HG03432 (cell line): ENCODE measurements around the gene BRD4.
"Not testable (repeated sequence)": the region's sequence is repeated elsewhere in the genome, so short reads cannot be mapped to it uniquely, and the experiment has no call there.

Experiments used
- ATAC-seq: cut with Tn5 transposase; IDR thresholded peaks from one replicate; pipeline ENCODE4 v1.9.1; 2021; ENCODE audit warnings: mild to moderate bottlenecking, moderate library complexity; ENCODE audit not compliant: unreplicated experiment

The BRD4 gene

DNA sequence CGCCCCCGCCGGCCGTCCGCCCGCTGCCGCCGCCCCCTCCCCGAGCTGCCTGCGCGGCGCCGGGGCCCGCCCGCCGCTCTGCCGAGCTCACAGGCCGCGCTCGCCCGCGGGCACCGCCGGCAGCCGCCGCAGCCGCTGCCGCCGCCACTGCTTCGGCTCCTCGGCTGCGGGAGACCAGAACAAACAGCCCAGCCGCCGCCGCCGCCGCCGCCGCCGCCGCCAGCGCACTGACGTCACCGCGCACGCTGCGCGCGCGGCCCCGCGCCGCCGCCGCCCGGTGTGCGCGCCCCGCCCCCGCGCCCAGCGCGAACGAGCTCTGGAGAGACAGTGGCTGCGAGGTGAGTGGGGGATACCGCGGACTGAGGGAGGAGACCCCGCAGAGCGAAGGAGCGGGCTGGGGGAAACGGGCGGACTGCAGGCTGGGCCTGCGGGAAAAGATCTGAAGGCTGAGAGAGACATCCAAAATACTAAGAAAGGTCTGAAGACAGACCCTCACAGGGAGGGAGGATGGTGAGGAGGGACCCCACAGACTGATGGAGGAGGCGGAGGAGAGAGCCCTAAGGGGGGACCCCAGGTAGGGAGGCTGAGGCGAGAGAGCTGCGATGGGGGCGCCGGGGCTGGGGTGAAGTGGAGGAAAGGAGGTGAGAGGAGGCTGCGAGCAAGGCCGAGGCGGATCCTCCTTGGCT, at the start of gene BRD4:
TSS of gene BRD4 (minus strand) at position 229 of the 686 bp plus-strand sequence. CDS start 59,440 bp downstream, outside the sequence.
- peak; percentile 56 for ATAC-seq

- ATAC-seq = no peak
These were observed 49.5 kb upstream of the BRD4 start for GRCh38 chr19:15381864-15382263.

- ATAC-seq = no peak
These were observed 49.1 kb upstream of the BRD4 start for GRCh38 chr19:15381429-15381828.

DNA sequence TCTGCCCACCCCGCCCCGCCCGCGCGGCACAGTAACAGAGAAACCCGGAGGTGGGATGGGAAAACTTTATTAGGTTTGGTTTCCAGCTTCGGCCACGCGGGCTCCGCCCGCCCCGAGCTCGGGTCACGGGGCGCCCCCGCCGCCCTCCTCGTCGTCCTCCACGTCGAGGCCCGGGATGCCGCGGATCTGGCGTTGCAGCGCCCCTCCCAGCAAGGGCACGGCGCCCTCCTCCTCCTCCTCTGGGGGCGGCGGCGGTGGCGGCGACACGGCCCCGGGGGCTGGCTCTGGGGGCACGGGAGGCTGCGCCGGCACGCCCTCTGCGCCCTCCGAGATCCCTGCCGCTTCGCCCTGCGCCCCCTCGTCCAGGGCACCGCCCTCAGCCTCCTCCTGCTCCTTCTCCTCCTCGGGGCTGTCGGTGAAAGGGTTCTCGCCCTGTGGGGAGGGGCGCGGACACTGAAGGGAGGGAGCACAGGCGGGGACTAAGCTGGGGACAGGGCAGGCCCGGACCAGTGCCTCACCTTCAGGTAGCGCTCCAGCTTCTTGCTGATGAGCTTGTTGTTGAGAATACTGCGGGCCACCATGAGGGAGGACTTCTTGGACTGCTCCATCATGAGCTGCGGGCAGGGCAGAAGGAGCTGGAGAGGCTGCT, 47.8 kb upstream of the BRD4 start:
- peak; percentile 33 for ATAC-seq

DNA sequence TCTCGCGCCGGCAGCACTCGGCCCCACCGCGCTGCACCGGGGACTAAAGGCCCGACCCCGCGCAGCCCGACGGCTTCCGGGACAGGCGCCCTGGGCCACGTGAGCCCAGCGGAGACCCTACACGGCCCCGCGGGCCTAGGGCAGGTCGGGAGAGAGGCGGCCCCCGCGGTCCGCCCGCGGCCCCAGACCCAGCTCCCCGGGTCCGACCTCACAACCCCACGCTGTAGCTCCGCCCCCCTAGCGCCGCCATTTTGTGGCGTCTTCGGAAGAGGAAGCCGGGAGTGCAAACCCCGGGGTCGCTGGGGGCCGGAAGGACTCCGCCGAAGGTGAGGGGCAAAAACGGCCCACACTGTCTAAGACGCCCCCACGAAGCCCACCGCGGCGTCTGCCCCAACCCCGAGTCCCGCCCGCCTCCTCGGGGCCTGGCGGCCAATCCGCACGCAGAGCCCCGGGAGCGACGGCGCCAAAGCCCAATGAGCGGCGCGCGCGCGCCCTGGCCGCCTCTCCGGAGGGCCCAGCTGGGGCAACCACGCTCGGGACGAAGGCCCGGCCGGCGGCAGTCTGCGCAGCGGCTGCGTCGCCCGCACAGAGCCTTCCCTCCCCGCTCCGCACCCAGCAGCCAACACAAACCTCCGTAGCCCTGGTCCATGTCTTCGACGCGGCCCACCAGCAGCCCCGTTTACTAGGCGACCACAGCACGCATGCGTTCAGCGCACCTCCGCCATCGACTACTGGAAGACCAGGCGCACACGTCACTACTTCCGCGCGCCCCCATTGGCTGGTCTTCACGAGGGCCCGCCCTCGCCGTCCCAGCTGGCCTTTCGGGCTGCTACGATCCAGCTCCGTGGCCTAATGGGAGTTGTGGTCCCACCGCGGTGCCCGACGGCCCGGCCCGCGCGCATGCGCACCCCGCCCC, 47.0 kb upstream of the BRD4 start, which contains the start of gene AKAP8:
TSS of gene AKAP8 (minus strand) at position 705 of the 916 bp plus-strand sequence. CDS start at position 649, 56 bp downstream.
- ATAC-seq = peak; percentile 85

DNA sequence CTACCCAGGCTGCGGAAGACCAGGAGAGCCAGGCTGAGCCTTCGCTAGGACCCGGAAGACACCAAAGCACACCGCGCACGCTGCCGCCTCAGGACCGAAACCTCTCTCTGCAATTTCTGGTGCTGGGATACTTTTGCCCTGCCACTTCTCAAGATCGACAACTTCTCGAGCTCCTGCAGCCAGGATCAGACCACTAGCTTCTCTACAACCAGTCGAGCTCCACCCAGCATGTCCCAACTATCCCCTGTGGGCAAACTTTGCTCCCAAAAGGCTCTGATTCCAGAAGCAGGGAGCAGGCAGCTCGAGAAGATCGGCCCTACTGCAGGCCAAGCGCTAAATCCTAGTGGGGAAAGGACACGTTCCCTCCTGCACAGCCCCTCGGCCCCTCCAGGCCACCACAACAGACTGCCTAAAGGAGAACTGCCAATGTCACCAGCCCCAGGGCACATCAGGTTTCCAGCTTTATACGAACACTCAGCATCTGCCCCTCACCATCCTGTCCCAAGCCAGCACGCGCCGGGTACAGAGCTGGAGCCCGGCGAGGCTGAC, 46.3 kb upstream of the BRD4 start:
- no peak for ATAC-seq

GRCh38 chr19:15374796-15375440, 42.6 kb upstream of the BRD4 start:
- no peak for ATAC-seq

GRCh38 chr19:15374105-15374651, 41.8 kb upstream of the BRD4 start:
- ATAC-seq = no peak

DNA sequence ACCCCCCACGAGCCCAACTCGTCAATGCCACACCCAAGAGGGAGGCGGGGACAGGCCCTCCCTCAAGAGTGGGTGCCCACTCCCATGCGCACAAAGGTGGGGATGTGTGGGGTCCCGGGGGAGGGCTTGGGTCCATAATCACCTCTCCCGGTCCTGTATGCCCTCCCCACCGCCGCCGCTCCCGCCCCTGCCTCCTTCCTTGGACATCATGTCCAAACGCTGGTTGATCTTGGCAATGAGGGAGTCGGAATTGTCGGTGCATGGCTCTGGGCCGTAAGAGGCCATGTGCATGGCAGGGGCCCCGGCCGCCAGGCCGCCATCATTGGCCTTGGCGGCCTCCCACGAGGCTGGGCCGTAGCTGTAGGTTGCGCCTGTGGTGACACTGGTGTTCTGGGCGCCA, 41.3 kb upstream of the BRD4 start:
- ATAC-seq = no peak

- no peak for ATAC-seq
These were observed 40.6 kb upstream of the BRD4 start for GRCh38 chr19:15372891-15373301.

DNA sequence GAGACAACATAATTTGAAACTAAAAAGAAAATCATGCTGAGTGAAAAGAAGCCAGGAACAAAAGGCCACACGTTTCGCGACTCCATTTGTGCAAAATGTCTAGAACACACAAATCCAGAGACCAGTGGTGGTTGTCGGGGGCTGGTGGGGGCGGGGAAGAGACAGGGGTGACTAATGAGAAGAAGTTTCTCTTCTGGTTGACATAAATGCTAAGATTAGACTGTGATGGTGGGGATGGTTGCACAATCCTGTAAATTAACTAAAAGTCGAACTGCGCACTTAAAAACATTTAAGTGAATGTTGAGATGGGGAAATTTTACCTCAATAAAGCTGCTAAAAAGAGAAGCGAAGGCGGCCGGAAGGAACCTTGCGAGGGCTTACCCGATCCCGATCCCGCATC, 40.1 kb upstream of the BRD4 start:
- no peak for ATAC-seq

DNA sequence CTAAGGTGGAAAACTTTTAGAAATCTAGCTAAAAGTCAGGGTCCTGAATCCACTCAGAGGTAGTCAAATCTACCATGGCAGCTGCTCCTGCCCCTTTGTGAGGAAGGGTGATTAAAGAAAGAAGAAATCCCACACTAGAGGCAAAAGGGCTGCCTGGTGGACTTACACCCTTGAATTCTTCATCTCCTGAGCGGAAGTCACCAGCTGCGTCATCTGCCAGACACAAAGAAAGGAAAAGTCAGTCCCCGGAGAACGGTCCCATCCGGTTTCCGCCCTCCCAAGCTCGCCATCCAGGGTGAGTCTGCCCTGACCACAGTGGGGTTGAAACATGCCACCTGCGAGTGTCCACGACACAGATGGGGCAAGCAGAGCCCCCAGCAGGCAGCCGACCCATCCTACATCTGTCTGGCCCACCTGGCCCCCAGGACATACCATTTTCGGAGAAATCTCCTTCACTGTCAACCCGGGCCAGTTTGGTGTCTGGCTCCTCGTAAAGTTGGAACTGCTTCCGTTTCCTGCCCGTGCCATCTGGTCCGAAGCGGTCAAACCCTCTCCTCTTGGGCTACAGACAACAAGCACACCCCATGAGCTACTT, 39.5 kb upstream of the BRD4 start:
- ATAC-seq = no peak

DNA sequence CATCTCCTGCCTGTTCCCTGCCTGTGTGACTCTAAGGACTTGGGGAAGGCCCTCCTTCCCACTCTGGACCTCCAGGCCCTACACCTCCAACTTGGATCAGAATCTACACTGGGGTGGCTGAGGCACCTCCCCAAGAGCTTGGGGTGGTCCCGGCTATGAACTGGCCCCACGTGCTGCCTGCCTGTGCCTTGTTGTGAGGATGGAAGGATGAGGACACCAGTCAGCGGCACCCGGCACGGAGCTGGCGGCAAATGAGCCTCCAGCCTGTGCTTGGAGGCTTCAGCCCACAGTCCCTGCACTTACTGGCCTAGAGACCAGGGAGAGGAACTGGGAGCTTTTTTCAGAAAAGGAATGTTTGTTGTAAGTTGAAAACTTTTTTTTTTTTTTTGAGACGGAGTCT, 38.8 kb upstream of the BRD4 start:
- ATAC-seq = no peak

- no peak for ATAC-seq
These were observed 37.2 kb upstream of the BRD4 start for GRCh38 chr19:15369594-15369891.

DNA sequence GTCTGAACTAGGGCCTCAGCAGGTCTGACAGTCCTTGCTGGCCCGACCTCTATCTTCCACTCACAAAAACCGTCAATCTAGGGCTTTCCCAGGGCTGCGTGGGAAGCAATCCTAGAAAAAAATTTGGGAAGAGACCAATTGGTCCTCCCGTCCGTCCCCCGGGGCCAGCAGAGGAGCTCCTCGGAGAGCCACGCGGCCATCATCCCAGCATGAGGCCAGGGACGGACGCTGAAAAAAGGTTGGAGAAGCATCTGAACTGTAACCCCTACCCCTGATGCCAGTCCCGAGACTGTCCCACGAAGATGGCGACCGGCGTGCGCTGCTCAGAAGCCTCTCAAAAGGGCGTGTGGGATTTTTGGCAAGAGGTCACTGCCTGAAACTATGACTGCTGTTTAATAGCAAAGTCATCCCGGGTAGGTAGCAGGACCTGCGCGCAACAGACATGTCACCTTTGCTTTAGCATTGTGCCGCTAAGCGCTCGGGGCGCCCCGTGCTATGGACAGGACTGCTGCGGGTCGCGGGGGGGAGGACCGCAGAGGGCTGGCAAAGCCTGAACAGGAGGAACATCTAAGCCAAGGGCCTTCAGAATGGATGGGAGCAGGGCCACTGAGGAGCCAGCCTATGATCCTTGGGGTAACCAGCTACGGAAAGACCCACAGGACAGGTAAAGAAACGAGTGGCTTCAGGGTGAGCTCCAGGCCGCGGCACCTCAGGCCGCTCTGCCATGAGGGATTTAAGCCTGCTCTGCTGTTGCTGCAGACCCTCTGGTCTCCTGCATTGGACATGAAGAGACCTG, 36.7 kb upstream of the BRD4 start:
- ATAC-seq = no peak

DNA sequence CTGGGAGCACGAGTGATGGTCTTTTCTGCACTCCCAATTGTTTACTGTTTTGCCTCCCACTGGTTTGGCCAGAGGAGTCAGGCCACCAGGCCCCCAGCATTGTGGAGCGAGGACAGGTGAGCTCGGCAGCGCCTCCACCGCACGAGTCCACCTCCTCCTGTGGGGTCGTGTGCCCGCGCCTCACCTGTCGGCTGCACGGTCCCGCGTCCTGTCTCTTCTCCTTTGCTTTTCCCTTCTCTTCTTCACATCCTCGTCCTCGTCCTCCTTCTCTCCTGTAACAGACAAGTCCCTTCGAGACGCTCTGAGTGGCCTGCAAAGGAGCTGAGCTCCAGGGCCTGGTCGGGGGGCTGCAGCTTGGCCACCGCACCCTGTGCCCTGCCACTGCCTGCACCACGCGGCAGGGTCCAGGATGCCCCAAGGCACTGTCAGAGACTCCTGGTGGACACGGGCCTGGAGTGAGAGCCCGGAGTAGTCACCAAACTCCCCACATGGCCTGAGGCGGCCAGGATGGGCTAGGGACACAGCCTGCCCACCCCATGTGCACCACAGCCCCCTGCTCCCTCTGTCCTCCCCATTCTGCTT, 35.8 kb upstream of the BRD4 start:
- ATAC-seq = no peak

DNA sequence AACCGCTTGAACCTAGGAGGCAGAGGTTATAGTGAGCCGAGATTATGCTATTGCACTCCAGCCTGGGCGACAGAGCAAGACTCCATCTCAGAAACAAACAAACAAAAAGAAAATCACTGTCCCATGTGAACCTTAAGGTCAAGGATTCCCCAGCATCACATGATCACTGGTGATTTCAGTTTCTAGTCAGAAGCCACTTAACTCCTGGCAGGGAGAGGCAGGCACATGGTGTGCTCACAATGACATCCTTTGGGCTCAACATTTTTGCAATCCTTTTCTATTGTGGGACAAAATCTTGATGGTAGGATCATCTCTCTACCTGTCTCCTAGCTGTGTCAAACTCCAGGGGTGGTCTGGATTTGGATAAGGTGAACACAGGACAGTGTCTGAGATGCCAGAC, 35.1 kb upstream of the BRD4 start:
- ATAC-seq = no peak

DNA sequence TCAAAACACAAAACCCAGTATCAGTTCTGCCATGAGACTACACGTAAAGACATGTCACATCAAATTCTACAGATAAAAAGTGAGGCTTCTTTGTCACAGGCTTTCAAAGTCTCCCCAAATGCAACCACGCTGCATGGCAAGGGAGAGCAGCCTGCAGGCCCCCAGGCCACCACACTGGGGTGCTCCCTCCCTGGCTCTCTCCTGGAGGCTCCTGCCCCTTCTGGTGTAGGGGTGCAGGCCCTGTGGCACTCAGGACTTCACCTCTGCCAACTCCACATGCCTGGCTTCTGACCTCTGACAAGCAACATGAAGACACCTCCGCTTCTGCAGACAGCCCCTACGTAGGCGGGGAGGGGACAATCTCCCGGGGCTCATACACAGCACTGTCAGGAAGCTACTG, 32.9 kb upstream of the BRD4 start:
- ATAC-seq = no peak

GRCh38 chr19:15363791-15364190, 31.5 kb upstream of the BRD4 start:
- not testable (repeated sequence) for ATAC-seq
